OCI-LY3 (cell line): ENCODE measurements around the gene GLRX.

Source experiments
- H2AFZ ChIP-seq: fragments of 200-600, 300-600 bp; shearing (Covaris generic); 2 replicates; pipeline ENCODE4 v1.6.0; 2014; ENCODE audit warnings: antibody characterized with exemption, low read depth, low read length
- H3K27ac ChIP-seq: fragments of 200-600, 300-600 bp; sonication (generic); 2 replicates; pipeline ENCODE4 v1.5.1; 2014; ENCODE audit warnings: mild to moderate bottlenecking, low read length, moderate library complexity, mixed read lengths
- H3K27me3 ChIP-seq: fragments of 200-600, 300-600 bp; sonication (generic); 2 replicates; pipeline ENCODE4 v1.6.1; 2014; ENCODE audit warnings: low read depth, low read length, mixed read lengths
- H3K36me3 ChIP-seq: fragments of 200-600, 300-600 bp; sonication (generic); replicated peaks from 2 replicates; pipeline ENCODE3; 2014; ENCODE audit warnings: low read depth, low read length, mixed read lengths
- H3K4me1 ChIP-seq: fragments of 300-600, 200-600 bp; sonication (generic); 2 replicates; pipeline ENCODE4 v1.6.1; 2014; ENCODE audit warnings: low read length, mixed read lengths
- H3K4me2 ChIP-seq: fragments of 200-600, 300-600 bp; sonication (generic); 2 replicates; pipeline ENCODE4 v1.6.1; 2014; ENCODE audit warnings: low read length, mixed read lengths
- H3K4me3 ChIP-seq: fragments of 300-600, 200-600 bp; sonication (generic); 2 replicates; pipeline ENCODE4 v1.5.1; 2014; ENCODE audit warnings: antibody characterized with exemption, mild to moderate bottlenecking, low read length, moderate library complexity
- H3K79me2 ChIP-seq: fragments of 300-600, 200-600 bp; shearing (Covaris generic); 2 replicates; pipeline ENCODE4 v1.6.1; 2014; ENCODE audit warnings: mild to moderate bottlenecking, low read length, mixed read lengths
- H3K9ac ChIP-seq: fragments of 300-600, 200-600 bp; shearing (Covaris generic); 2 replicates; pipeline ENCODE4 v1.6.0; 2014; ENCODE audit warnings: mild to moderate bottlenecking, low read length, moderate library complexity
- H3K9me3 ChIP-seq: fragments of 200-600, 300-600 bp; shearing (Covaris generic); 2 replicates; pipeline ENCODE4 v1.6.1; 2014; ENCODE audit warnings: low read length, mixed read lengths; ENCODE audit not compliant: insufficient read depth
- H4K20me1 ChIP-seq: fragments of 200-600, 300-600 bp; sonication (generic); 2 replicates; pipeline ENCODE4 v1.6.1; 2016; ENCODE audit warnings: low read length, mixed read lengths; ENCODE audit not compliant: insufficient read depth
- EZH2phosphoT487 ChIP-seq: fragments of 200-600 bp; shearing (Covaris generic); IDR thresholded peaks from 2 replicates; pipeline ENCODE4 v1.6.1; 2018; ENCODE audit warnings: antibody characterized with exemption, mixed run types, low read depth
- TF ChIP-seq, protein P1 (sequence below): fragments of 200-600, 300-600 bp; sonication (generic); IDR thresholded peaks from 2 replicates; pipeline ENCODE4 v1.5.1; 2014; ENCODE audit warnings: antibody characterized with exemption, low read length, low read depth

The GLRX gene

DNA sequence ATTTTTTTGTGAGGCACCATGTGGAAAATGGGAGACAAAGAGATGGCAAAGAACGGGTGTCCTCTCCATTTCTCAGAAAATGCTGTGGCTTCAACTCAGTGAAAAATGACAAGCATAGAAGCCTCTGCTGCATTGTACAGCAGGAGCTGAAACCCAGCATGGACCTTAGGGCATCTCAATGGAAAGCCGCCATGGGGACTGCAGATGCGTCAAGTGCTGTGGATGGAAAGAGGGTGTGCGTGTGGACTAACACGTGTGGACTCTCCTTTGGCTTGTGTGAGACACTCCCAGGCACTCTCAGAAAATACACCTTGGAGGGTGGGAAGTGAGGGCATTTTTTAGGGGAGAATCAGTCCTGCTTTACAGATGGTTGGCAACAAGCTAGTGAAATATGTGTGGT lies 2.2 kb upstream of the GLRX start:
- H3K27ac ChIP-seq, result no peak overlapping the region
- no peak overlapping the region for H3K4me2 ChIP-seq
- H3K9ac ChIP-seq, result no peak overlapping the region
- peaks cover 29% of the 10 kb centered on the region for H3K4me1 ChIP-seq
- H4K20me1 ChIP-seq, result no peaks in the 10 kb centered on the region
- TF ChIP-seq EZH2phosphoT487, result no peak
- TF ChIP-seq, protein P1, sequence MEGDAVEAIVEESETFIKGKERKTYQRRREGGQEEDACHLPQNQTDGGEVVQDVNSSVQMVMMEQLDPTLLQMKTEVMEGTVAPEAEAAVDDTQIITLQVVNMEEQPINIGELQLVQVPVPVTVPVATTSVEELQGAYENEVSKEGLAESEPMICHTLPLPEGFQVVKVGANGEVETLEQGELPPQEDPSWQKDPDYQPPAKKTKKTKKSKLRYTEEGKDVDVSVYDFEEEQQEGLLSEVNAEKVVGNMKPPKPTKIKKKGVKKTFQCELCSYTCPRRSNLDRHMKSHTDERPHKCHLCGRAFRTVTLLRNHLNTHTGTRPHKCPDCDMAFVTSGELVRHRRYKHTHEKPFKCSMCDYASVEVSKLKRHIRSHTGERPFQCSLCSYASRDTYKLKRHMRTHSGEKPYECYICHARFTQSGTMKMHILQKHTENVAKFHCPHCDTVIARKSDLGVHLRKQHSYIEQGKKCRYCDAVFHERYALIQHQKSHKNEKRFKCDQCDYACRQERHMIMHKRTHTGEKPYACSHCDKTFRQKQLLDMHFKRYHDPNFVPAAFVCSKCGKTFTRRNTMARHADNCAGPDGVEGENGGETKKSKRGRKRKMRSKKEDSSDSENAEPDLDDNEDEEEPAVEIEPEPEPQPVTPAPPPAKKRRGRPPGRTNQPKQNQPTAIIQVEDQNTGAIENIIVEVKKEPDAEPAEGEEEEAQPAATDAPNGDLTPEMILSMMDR, result no peak
- no peak overlapping the region for H3K4me3 ChIP-seq
- H3K79me2 ChIP-seq, result no peaks in the 10 kb centered on the region
- no peaks in the 10 kb centered on the region for H3K27me3 ChIP-seq
- H3K9me3 ChIP-seq, result no peaks in the 10 kb centered on the region
- no peak overlapping the region for H2AFZ ChIP-seq
- no peaks in the 10 kb centered on the region for H3K36me3 ChIP-seq

DNA sequence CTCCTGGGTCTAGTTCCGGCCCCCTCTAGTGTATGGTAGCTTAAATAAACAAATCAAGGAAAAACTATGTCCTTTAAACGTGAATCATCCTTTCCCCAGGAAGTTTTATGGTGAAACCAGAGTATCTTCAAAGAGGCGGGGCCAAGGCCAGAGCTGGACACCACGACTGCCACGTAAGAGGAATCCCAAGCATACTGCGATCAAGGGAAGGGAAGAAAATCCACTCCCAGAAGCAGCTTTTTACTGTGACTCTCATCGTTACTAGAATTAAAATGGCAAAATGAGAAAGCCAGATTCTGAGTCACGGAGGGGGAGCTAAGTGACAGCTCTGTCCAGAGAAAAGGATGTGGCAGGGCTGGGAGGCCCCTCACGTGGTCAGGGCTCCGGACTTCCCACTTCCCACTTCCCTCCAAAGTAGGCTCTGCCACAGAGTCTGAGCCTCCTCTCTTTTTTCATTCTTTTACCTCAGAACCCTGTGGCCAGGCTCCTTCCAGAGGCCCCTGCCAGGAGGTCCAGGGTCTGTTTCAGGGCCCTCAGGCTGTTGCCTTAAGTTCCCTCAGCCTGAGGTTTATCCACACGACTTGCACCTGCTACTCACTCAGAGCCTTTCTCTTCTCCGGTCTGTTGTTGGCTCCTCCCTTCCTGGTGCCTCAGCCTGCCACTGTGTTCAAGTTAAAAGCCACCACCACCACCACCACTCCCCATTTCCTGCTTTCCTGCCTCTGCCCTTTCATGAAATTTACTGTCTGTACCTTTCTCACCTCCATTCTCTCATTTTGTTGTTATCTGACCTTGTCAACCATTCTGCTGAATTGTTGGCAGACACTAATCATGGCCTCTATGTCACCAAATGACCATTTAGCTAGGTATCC lies 1.4 kb upstream of the GLRX start:
- Histone ChIP-seq H3K4me3 (no peak overlapping the region), H3K79me2 (no peaks in the 10 kb centered on the region), H3K36me3 (no peaks in the 10 kb centered on the region), H3K4me1 (peaks cover 29% of the 10 kb centered on the region), H3K27ac (no peak overlapping the region), H3K9ac (no peak overlapping the region), H2AFZ (peak overlapping the region; percentile 63; the same call in 1 of the 2 replicates), H3K9me3 (no peaks in the 10 kb centered on the region), H4K20me1 (no peaks in the 10 kb centered on the region), H3K27me3 (no peaks in the 10 kb centered on the region), H3K4me2 (peak overlapping the region; percentile 99)
- TF ChIP-seq, protein P1, result no peak
- no peak for TF ChIP-seq EZH2phosphoT487

GRCh38 chr5:95823218-95823737 lies 752 bp upstream of the GLRX start:
- H3K27ac ChIP-seq, result peak overlapping the region; percentile 76

More at GRCh38 chr5:95823218-95823737, 752 bp upstream of the GLRX start:
- peak overlapping the region; percentile 75 for H3K9ac ChIP-seq
- H4K20me1 ChIP-seq, result no peaks in the 10 kb centered on the region
- H3K79me2 ChIP-seq, result no peaks in the 10 kb centered on the region
- H3K4me3 ChIP-seq, result peak overlapping the region; percentile 97
- no peaks in the 10 kb centered on the region for H3K36me3 ChIP-seq
- H2AFZ ChIP-seq, result peak overlapping the region; percentile 81; the same call in 1 of the 2 replicates
- TF ChIP-seq, protein P1, result no peak
- TF ChIP-seq EZH2phosphoT487, result no peak
- no peaks in the 10 kb centered on the region for H3K27me3 ChIP-seq
- peaks cover 34% of the 10 kb centered on the region for H3K4me1 ChIP-seq
- H3K9me3 ChIP-seq, result no peaks in the 10 kb centered on the region
- peak overlapping the region; percentile 99 for H3K4me2 ChIP-seq
